Activated CD4-positive, alpha-beta T cell treated with anti-CD3 and anti-CD28 coated beads for 48 hours (primary cell): ENCODE data around the gene SOX6.
"Not testable (repeated sequence)": the region's sequence is repeated elsewhere in the genome, so short reads cannot be mapped to it uniquely, and the experiment has no call there.

Experiments used
- DNase-seq: peaks from one replicate; pipeline ENCODE4 v3.0.0-alpha.2; 2020

Gene SOX6

GRCh38 chr11:15943418-15944197 lies 412.7 kb downstream of the SOX6 start:
- no peak for DNase-seq

GRCh38 chr11:15942936-15943335 lies 413.4 kb downstream of the SOX6 start:
- DNase-seq, result no peak

DNA sequence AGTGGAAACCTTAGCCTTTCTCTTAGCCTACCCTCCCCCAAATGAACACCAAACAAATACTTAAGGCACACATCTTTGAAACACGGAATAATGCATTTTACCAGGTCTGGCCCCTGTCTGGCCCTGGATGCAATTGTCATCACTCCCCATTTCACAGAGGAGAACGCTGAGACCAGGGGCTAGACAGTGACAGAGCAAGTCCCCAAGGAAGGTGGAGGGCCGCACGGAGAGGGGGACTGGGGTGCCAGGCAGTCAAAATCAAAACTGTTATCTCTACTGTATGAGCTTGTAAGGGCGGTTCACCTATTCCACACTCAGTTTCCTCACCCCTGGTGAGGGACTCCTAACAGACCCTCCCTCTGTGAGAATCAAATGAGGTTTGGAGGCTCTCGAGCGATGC lies 414.2 kb downstream of the SOX6 start:
- no peak for DNase-seq

- DNase-seq, result peak; percentile 46
Measured at GRCh38 chr11:15941206-15941770, 415.1 kb downstream of the SOX6 start.

- DNase-seq, result no peak
Measured at GRCh38 chr11:15940462-15941205, 415.7 kb downstream of the SOX6 start.

DNA sequence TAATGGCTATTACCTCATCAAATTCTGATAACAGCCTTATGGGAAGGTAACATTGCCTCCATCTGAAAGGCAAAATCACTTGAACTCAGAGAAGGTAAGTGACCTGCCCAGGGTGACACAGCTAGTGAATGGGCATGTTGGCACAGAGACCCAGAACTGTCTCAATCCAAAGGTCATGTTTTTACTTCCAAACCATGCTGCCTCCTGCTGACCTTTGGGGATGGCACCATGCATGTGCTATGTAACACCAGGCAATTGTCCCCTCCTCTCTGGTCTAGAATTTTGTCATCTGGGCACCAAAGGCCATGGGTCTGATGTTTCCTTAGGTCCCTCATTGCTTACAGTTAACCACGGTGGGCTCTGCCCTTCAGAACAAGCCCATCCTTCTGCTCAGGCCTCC lies 417.4 kb downstream of the SOX6 start:
- DNase-seq, result no peak

DNA sequence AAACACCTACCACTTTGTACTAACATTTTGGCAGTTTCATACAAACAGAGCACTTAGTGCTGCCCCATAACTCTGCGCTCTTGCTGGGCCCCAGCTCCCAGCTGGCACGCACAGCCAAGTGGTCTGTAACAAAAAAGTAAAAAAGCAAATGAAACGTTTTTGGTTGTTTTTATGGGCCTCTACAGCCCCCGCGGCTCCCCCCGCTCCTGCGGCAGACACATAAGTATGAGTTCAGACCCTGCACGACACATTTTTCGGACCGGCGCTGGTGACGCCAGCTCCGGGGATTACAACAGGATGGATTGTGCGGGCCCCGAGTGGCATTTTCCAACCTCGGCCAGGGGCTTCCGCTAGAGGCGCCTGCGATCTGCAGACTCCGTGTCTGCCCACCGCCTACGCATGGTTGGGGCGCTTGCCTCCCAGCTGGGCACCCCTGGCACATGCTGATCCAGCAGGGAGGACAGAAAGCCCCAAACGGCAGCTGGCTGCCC lies 418.2 kb downstream of the SOX6 start:
- DNase-seq, result no peak

GRCh38 chr11:15937601-15938120 lies 418.7 kb downstream of the SOX6 start:
- DNase-seq, result no peak

- DNase-seq, result no peak
Measured at GRCh38 chr11:15936011-15936410, 420.3 kb downstream of the SOX6 start.

DNA sequence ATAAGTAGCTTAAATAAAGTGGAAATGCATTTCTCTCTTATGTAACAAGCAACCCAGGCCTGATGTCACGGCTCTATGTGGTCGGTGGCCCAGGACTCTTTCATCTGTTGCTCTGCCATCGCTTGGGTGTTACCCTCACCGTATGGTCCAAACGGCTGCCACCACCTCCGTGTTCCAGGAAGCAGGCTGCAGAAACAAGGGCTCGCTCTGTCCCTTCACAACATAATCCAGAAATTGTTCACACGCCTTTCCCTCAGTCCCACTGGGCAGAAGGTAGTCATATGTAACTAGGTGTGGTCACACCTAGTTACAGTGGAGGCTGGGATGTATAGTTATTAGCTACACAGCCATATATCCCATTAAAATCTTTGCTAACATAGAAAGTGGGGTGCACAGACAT lies 421.0 kb downstream of the SOX6 start:
- DNase-seq, result no peak

GRCh38 chr11:15933886-15934625 lies 422.3 kb downstream of the SOX6 start:
- no peak for DNase-seq

DNA sequence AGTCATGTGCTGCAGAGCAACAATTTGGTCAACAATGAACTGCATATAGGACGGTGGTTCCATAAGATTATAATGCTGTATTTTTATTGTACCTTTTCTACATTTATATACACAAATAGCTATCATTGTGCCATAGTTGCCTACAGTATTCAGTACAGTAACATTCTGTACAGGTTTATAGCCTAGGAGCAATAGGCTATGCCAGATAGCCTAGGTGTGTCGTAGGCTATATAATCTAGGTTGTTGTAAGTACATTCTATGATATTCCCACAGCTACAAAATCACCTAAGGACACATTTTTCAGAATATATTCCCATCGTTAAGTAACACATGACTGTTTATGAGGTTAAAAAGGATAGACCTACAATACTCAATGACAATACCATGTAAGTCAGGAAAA lies 423.9 kb downstream of the SOX6 start:
- no peak for DNase-seq

GRCh38 chr11:15931497-15931896 lies 424.8 kb downstream of the SOX6 start:
- no peak for DNase-seq

GRCh38 chr11:15930442-15931025 lies 425.8 kb downstream of the SOX6 start:
- DNase-seq, result no peak

DNA sequence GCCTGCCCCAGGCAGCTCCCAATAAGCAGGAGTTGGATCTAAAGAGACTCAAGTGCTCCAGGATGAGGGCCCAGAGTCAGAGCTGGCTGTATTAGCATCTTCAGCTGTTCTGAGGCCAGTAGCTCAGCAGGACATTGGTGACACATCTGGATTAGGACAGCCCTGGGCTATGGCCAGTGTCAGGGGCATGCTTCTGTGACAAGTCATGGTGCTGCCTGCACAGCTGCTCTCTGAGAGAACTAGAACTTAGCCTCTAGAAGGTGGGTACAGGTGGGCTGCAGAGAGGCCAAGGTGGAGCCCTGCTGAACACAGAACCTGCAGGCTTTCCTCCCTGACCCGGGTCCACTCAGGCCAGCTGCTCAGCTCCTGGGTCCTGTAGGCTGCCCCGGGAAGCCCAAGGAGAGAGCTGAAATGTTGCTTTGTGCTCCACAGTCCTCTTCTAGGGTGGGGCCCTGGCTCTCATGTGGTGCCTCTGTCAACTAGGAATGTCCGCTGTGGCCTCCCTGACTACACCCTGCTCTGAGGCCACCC lies 426.9 kb downstream of the SOX6 start:
- DNase-seq, result no peak

GRCh38 chr11:15927864-15928217 lies 428.5 kb downstream of the SOX6 start:
- no peak for DNase-seq

DNA sequence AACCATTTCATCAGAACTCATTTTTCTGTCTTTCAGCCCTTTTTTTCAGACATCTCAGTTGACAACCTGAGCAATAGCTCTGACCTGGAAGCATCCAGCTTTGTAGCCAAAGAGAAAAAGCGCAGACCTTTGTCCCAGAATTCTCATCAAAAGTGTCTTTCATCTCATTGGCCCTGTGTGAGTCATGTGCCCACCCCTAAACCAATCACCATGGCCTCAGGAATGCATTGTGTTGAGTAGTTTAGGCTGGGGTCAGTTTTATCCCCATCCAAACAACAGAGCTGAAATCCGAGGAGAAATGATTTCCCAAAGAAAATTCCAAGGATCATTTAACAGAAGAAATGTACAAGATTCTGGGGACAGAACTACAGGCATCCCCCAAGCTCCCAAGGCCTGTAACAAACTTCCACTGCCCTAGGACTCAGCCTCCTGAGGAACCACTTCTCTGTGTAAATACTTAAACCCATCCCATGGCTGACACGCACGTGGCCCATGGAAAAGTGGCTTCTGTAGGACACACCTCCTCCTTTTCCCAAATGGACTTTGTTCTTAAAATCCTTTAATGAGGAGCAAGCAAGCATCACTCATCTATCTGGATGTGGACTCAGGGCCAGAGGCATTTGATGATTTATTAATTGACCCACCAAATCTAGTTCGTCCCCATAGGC lies 429.0 kb downstream of the SOX6 start:
- no peak for DNase-seq

DNA sequence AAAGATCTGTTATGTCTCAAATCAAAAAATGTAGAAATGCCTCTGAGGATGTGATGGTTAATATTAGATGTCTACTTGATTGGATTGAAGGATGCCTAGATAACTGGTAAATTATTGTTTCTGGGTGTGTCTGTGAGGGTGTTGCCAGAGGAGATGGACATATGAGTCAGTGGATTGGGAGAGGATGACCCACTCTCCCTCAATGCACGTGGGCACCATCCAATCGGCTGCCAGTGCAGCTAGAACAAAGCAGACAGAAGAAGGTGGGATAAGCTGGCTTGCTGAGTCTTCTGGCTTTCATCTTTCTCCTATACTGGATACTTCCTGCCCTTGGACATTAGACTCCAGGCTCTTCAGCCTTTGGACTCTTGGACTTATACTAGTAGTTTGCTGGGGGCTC lies 430.3 kb downstream of the SOX6 start:
- no peak for DNase-seq

- no peak for DNase-seq
Measured at GRCh38 chr11:15923183-15923582, 433.2 kb downstream of the SOX6 start.

- DNase-seq, result not testable (repeated sequence)
Measured at GRCh38 chr11:15922745-15923144, 433.6 kb downstream of the SOX6 start.

GRCh38 chr11:15920856-15921629 lies 435.3 kb downstream of the SOX6 start:
- DNase-seq, result no peak
